Ishikawa (cell line): Measurements from ENCODE around the gene ARMS2.

Source experiments
- EP300 ChIP-seq: IDR thresholded peaks from 2 replicates; pipeline ENCODE4 v1.6.1; 2012; ENCODE audit warnings: borderline replicate concordance
- MAX ChIP-seq: IDR thresholded peaks from 2 replicates; pipeline ENCODE4 v1.6.1; 2012
- USF1 ChIP-seq: IDR thresholded peaks from 2 replicates; pipeline ENCODE4 v1.6.1; 2012
- YY1 ChIP-seq: IDR thresholded peaks from 2 replicates; pipeline ENCODE4 v1.6.1; 2012; ENCODE audit warnings: low read depth

GRCh38 chr10:122460891-122461293 is 6.4 kb downstream of the ARMS2 start:
- TF ChIP-seq MAX (no peak; the same call in 1 of the 2 replicates), YY1 (no peak), EP300 (no peak), USF1 (no peak)
